ENCODE measurements around the gene HS3ST4.

HS3ST4 gene

GRCh38 chr16:25888868-25889267 lies 197.1 kb downstream of the HS3ST4 start:
- no peak for ATAC-seq
- Mint-ChIP-seq H3K27ac (no peak overlapping the region), H3K27me3 (no peaks in the 10 kb centered on the region)

GRCh38 chr16:25893332-25893731 lies 201.6 kb downstream of the HS3ST4 start:
- H3K27me3 Mint-ChIP-seq, result peaks cover 23% of the 10 kb centered on the region

More at GRCh38 chr16:25888868-25889267, 197.1 kb downstream of the HS3ST4 start:
- no peak for DNase-seq
- no peak overlapping the region for H3K4me3 Mint-ChIP-seq
- H3K9me3 Mint-ChIP-seq, result peaks cover 14 to 23% of the 10 kb centered on the region in 2 donors
- no peaks in the 10 kb centered on the region for H3K4me1 Mint-ChIP-seq

GRCh38 chr16:25894093-25894492 lies 202.3 kb downstream of the HS3ST4 start:
- no peak for DNase-seq
- Mint-ChIP-seq H3K9me3 (peaks cover 5 to 19% of the 10 kb centered on the region in 2 donors), H3K4me3 (no peak overlapping the region), H3K4me1 (no peaks in the 10 kb centered on the region), H3K27me3 (peaks cover 23% of the 10 kb centered on the region), H3K27ac (no peak overlapping the region)
- no peak for ATAC-seq

More at GRCh38 chr16:25893332-25893731, 201.6 kb downstream of the HS3ST4 start:
- DNase-seq (no peak), ATAC-seq (no peak)
- Mint-ChIP-seq H3K4me1 (no peaks in the 10 kb centered on the region), H3K9me3 (peaks cover 13 to 23% of the 10 kb centered on the region in 2 donors), H3K4me3 (no peak overlapping the region), H3K27ac (no peak overlapping the region)

GRCh38 chr16:25895380-25895779 lies 203.6 kb downstream of the HS3ST4 start:
- Mint-ChIP-seq H3K4me1 (no peaks in the 10 kb centered on the region), H3K27ac (peak overlapping the region in 1 of 2 donors; percentile 5), H3K9me3 (peaks cover 0 to 8% of the 10 kb centered on the region in 2 donors), H3K4me3 (no peak overlapping the region), H3K27me3 (peaks cover 23% of the 10 kb centered on the region)
- no peak for ATAC-seq
- DNase-seq, result no peak

GRCh38 chr16:25896411-25896810 lies 204.7 kb downstream of the HS3ST4 start:
- H3K4me3 Mint-ChIP-seq, result no peak overlapping the region
- no peaks in the 10 kb centered on the region for H3K4me1 Mint-ChIP-seq
- H3K27me3 Mint-ChIP-seq, result peaks cover 23% of the 10 kb centered on the region
- DNase-seq, result no peak
- H3K9me3 Mint-ChIP-seq, result no peaks in the 10 kb centered on the region
- no peak for ATAC-seq
- H3K27ac Mint-ChIP-seq, result no peak overlapping the region

GRCh38 chr16:25897702-25898101 lies 205.9 kb downstream of the HS3ST4 start:
- Mint-ChIP-seq H3K27me3 (peaks cover 23% of the 10 kb centered on the region), H3K9me3 (no peaks in the 10 kb centered on the region), H3K27ac (no peak overlapping the region), H3K4me3 (no peak overlapping the region), H3K4me1 (no peaks in the 10 kb centered on the region)
- DNase-seq (no peak), ATAC-seq (no peak)

- ATAC-seq, result no peak
- no peak for DNase-seq
- Mint-ChIP-seq H3K9me3 (no peaks in the 10 kb centered on the region), H3K27me3 (no peaks in the 10 kb centered on the region), H3K4me3 (no peak overlapping the region), H3K27ac (no peak overlapping the region), H3K4me1 (no peaks in the 10 kb centered on the region)
Measured at GRCh38 chr16:25905810-25906209, 214.1 kb downstream of the HS3ST4 start.

GRCh38 chr16:25910971-25911370 lies 219.2 kb downstream of the HS3ST4 start:
- Mint-ChIP-seq H3K27me3 (no peaks in the 10 kb centered on the region), H3K27ac (no peak overlapping the region), H3K4me3 (no peak overlapping the region), H3K4me1 (no peaks in the 10 kb centered on the region), H3K9me3 (no peaks in the 10 kb centered on the region)
- ATAC-seq (no peak), DNase-seq (no peak)

- Mint-ChIP-seq H3K27ac (no peak overlapping the region), H3K9me3 (no peaks in the 10 kb centered on the region), H3K4me3 (no peak overlapping the region), H3K27me3 (no peaks in the 10 kb centered on the region), H3K4me1 (no peaks in the 10 kb centered on the region)
- no peak for ATAC-seq
- DNase-seq, result no peak
Measured at GRCh38 chr16:25912321-25912720, 220.6 kb downstream of the HS3ST4 start.

- ATAC-seq (no peak), DNase-seq (no peak)
- H3K27ac Mint-ChIP-seq, result no peak overlapping the region
Measured at GRCh38 chr16:25914357-25914962, 222.7 kb downstream of the HS3ST4 start.

GRCh38 chr16:25916037-25916436 lies 224.3 kb downstream of the HS3ST4 start:
- ATAC-seq (no peak), DNase-seq (no peak)
- no peaks in the 10 kb centered on the region for H3K9me3 Mint-ChIP-seq
- H3K4me1 Mint-ChIP-seq, result no peaks in the 10 kb centered on the region
- H3K4me3 Mint-ChIP-seq, result no peak overlapping the region
- H3K27ac Mint-ChIP-seq, result no peak overlapping the region
- H3K27me3 Mint-ChIP-seq, result peaks cover 5% of the 10 kb centered on the region

More at GRCh38 chr16:25914357-25914962, 222.7 kb downstream of the HS3ST4 start:
- Mint-ChIP-seq H3K9me3 (no peaks in the 10 kb centered on the region), H3K4me3 (no peak overlapping the region), H3K27me3 (no peaks in the 10 kb centered on the region), H3K4me1 (no peaks in the 10 kb centered on the region)

GRCh38 chr16:25922438-25922837 lies 230.7 kb downstream of the HS3ST4 start:
- no peak for DNase-seq
- no peak for ATAC-seq
- Mint-ChIP-seq H3K4me1 (no peaks in the 10 kb centered on the region), H3K27me3 (peaks cover 15% of the 10 kb centered on the region), H3K9me3 (no peaks in the 10 kb centered on the region), H3K27ac (no peak overlapping the region), H3K4me3 (no peak overlapping the region)

- H3K9me3 Mint-ChIP-seq, result peaks cover 0 to 14% of the 10 kb centered on the region in 2 donors
- no peaks in the 10 kb centered on the region for H3K4me1 Mint-ChIP-seq
- H3K27me3 Mint-ChIP-seq, result peaks cover 15% of the 10 kb centered on the region
- no peak overlapping the region for H3K4me3 Mint-ChIP-seq
- DNase-seq, result no peak
- ATAC-seq, result no peak
- H3K27ac Mint-ChIP-seq, result no peak overlapping the region
Measured at GRCh38 chr16:25925421-25925820, 233.7 kb downstream of the HS3ST4 start.

- Mint-ChIP-seq H3K4me1 (no peaks in the 10 kb centered on the region), H3K9me3 (peaks cover 6 to 16% of the 10 kb centered on the region in 2 donors), H3K4me3 (no peak overlapping the region), H3K27me3 (peaks cover 3% of the 10 kb centered on the region), H3K27ac (no peak overlapping the region)
- ATAC-seq (no peak), DNase-seq (no peak)
Measured at GRCh38 chr16:25931473-25932035, 239.8 kb downstream of the HS3ST4 start.

GRCh38 chr16:25941800-25942499 lies 250.2 kb downstream of the HS3ST4 start:
- DNase-seq (no peak), ATAC-seq (no peak)
- no peak overlapping the region for H3K4me3 Mint-ChIP-seq
- H3K9me3 Mint-ChIP-seq, result no peaks in the 10 kb centered on the region
- no peaks in the 10 kb centered on the region for H3K4me1 Mint-ChIP-seq
- peaks cover 12% of the 10 kb centered on the region for H3K27me3 Mint-ChIP-seq
- H3K27ac Mint-ChIP-seq, result no peak overlapping the region

GRCh38 chr16:25950586-25951281 lies 259.0 kb downstream of the HS3ST4 start:
- H3K27me3 Mint-ChIP-seq, result peaks cover 8% of the 10 kb centered on the region
- H3K4me3 Mint-ChIP-seq, result no peak overlapping the region
- H3K9me3 Mint-ChIP-seq, result no peaks in the 10 kb centered on the region
- DNase-seq (no peak), ATAC-seq (no peak)
- no peak overlapping the region for H3K27ac Mint-ChIP-seq
- no peaks in the 10 kb centered on the region for H3K4me1 Mint-ChIP-seq
